WI38 (cell line): ENCODE measurements around the gene SIK2.

Source experiments
- H3K4me3 ChIP-seq: 2 replicates; pipeline ENCODE4 v1.5.1; 2011; ENCODE audit warnings: low read depth, mild to moderate bottlenecking, control low read depth, low read length
- TF ChIP-seq, protein P1 (sequence below): IDR thresholded peaks from 2 replicates; pipeline ENCODE4 v1.5.1; 2012; ENCODE audit warnings: low read depth, mild to moderate bottlenecking, control low read depth, low read length

The SIK2 gene

DNA sequence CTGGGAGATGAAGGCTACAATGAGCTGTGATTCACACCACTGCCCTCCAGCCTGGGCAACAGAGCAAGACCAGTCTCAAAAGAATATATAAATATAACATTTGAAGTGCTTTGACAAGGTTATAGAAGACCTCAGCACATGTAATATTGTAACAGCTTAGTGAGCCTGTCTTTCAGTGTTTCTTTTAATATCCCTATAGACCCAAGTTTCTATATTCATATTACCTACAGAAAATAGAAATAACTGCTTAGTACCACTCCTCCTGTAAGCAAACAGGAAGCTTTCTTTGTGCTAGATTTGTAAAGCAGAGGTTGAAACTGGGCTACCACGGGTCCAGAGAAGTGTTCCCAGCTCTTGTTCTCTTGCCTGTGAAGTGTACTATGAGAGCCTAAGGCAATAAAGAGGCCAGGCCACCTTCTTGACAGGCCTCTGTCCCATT lies 95.7 kb downstream of the SIK2 start:
- no peak overlapping the region for H3K4me3 ChIP-seq
- TF ChIP-seq, protein P1, sequence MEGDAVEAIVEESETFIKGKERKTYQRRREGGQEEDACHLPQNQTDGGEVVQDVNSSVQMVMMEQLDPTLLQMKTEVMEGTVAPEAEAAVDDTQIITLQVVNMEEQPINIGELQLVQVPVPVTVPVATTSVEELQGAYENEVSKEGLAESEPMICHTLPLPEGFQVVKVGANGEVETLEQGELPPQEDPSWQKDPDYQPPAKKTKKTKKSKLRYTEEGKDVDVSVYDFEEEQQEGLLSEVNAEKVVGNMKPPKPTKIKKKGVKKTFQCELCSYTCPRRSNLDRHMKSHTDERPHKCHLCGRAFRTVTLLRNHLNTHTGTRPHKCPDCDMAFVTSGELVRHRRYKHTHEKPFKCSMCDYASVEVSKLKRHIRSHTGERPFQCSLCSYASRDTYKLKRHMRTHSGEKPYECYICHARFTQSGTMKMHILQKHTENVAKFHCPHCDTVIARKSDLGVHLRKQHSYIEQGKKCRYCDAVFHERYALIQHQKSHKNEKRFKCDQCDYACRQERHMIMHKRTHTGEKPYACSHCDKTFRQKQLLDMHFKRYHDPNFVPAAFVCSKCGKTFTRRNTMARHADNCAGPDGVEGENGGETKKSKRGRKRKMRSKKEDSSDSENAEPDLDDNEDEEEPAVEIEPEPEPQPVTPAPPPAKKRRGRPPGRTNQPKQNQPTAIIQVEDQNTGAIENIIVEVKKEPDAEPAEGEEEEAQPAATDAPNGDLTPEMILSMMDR: no peak

DNA sequence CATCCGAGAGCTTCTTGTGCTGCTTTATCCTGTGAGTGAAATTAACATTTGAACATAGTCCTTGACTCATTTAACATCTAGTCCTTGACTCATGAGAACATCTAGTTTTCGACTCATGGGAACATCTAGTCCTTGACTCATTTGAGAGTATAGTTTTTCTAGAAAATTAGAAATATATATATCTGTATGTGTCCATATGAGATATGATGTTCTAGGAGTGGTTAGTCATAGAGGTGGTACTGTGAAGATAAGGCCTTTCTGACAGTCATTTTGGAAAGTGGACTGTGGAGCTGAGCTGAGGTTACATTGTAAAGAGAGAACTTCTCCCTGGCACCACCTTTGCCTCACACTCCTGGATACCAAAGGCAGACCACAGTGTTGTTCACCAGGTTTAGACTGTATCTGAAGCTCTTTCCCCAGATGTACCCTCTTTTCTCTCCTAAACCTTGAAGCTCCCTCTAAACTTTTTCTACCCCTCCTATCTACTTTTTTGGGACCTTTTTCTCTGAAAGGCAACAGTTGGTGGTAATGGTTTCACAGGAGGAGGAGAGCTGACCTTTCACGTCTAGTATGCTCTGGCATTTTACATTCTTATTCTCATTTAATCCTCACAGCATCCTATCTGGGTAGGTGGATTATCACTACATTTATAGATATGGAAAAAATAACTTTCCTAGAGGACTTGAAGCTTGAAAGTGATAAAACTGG lies 96.8 kb downstream of the SIK2 start:
- H3K4me3 ChIP-seq: no peak overlapping the region
- TF ChIP-seq, protein P1: no peak

GRCh38 chr11:111699579-111700156 lies 97.4 kb downstream of the SIK2 start:
- H3K4me3 ChIP-seq: no peak overlapping the region
- TF ChIP-seq, protein P1: no peak

- TF ChIP-seq, protein P1: no peak
These were observed 97.9 kb downstream of the SIK2 start for GRCh38 chr11:111700162-111700561.

DNA sequence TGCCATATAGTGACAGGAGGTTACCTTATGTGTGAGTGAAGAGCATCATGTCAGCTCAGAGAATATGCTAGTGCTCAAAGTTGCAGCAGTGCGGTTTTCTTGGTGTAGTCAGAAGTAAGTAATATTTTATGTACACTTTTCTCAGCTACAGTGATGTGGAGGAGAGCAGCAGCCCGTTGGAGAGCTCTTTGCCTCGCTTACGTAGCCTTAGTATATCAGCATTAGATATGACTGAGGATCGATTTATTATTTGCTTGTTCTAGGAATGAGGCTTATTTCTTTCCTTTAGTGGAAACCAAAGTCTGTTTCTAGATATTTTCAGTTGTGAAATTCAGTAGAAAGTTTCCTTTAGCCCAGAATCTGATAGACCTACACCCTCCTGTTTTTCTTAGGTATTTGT lies 100.4 kb downstream of the SIK2 start:
- TF ChIP-seq, protein P1: no peak
- H3K4me3 ChIP-seq: no peak overlapping the region

More at GRCh38 chr11:111700162-111700561, 97.9 kb downstream of the SIK2 start:
- no peak overlapping the region for H3K4me3 ChIP-seq

DNA sequence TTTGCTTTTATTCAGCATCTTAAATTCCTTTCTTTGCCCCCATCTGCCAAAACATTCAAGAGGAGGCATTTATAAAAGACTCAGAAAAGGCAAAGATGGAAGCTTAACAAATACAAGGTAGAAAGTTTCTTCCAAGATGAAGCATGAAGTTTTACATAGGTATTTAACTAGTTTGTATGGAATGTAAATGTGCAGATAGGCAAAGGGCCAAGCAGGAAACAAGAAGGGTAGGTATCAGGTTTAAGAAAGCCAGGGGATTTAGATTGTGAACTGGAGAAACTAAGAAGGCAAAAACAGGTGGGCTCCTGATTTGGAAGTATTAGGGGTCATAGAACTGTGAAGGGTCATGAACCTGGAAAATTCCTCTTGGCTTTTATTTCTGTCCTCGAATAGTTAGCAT lies 101.3 kb downstream of the SIK2 start:
- no peak overlapping the region for H3K4me3 ChIP-seq

More for the DNA sequence above, 101.3 kb downstream of the SIK2 start:
- TF ChIP-seq, protein P1: no peak
